NCI-H2196 (cell line): ENCODE data around the gene AUNIP.

Source experiments
- DNase-seq: peaks from one replicate; lab custom pipeline; 2025; ENCODE audit not compliant: unreplicated experiment; lab: John Stamatoyannopoulos, UW

Gene AUNIP

GRCh38 chr1:25832336-25833037, 26.8 kb downstream of the AUNIP start:
- DNase-seq, result no peak

GRCh38 chr1:25831569-25832196, 27.6 kb downstream of the AUNIP start:
- DNase-seq, result no peak

- DNase-seq, result no peak
These were observed 30.2 kb downstream of the AUNIP start for GRCh38 chr1:25829046-25829445.

- DNase-seq, result no peak
These were observed 30.8 kb downstream of the AUNIP start for GRCh38 chr1:25828491-25828890.

- no peak for DNase-seq
These were observed 32.7 kb downstream of the AUNIP start for GRCh38 chr1:25826571-25826970.

GRCh38 chr1:25825605-25826004, 33.7 kb downstream of the AUNIP start:
- DNase-seq, result no peak

GRCh38 chr1:25821630-25822091, 37.6 kb downstream of the AUNIP start:
- peak; percentile 32 for DNase-seq

- DNase-seq, result no peak
These were observed 38.2 kb downstream of the AUNIP start for GRCh38 chr1:25821112-25821476.

GRCh38 chr1:25820247-25821111, 38.8 kb downstream of the AUNIP start:
- peak; percentile 26 for DNase-seq

GRCh38 chr1:25819491-25820246, 39.6 kb downstream of the AUNIP start, which contains the start of gene MTFR1L:
Gene MTFR1L, plus strand, starts transcription at chr1:25819954. Its CDS starts 3,151 bp downstream, at chr1:25823105.
- peak; percentile 88 for DNase-seq

GRCh38 chr1:25818569-25818968, 40.7 kb downstream of the AUNIP start:
- DNase-seq, result no peak

GRCh38 chr1:25817840-25818501, 41.3 kb downstream of the AUNIP start:
- no peak for DNase-seq

GRCh38 chr1:25816112-25816718, 43.0 kb downstream of the AUNIP start:
- DNase-seq, result no peak

GRCh38 chr1:25815208-25816111, 43.8 kb downstream of the AUNIP start:
- no peak for DNase-seq

- no peak for DNase-seq
These were observed 44.6 kb downstream of the AUNIP start for GRCh38 chr1:25814549-25815087.

GRCh38 chr1:25813734-25814471, 45.4 kb downstream of the AUNIP start:
- no peak for DNase-seq

- no peak for DNase-seq
These were observed 46.1 kb downstream of the AUNIP start for GRCh38 chr1:25813071-25813733.
